ENCODE data around the gene CALML3.

GRCh38 chr10:5500910-5501309 lies 23.9 kb upstream of the CALML3 start:
- TF ChIP-seq CTCF (IDR thresholded peaks at IDR 0.05): no peak
- TF ChIP-seq EP300 (IDR thresholded peaks at IDR 0.05): no peak
